T-helper 2 cell treated with Interferon-gamma antibody and Interleukin-4, amounts not matched to agents 100 ng/mL and 5 ng/mL, for 36 hours (primary cell): Measurements from ENCODE around the gene TMC5. TPM values are rescaled to one million over a fixed set of nuclear protein-coding genes. Genes with fewer than 3 reads are reported as not detected.
"Not testable (repeated sequence)": the region's sequence is repeated elsewhere in the genome, so short reads cannot be mapped to it uniquely, and the experiment has no call there.

Experiments used
- intact Hi-C: fragments of 100-400 bp; cut with micrococcal nuclease; formaldehyde crosslinking; loops from one replicate; pipeline ENCODE4 v1.15.1; 2023
- total RNA-seq: library from RNA; stranded (reverse); gene quantifications from 2 replicates; pipeline ENCODE4 v1.2.3, GENCODE V29; 2022

The TMC5 gene
- total RNA-seq, 1 donor from 2014 or later, result not detected

GRCh38 chr16:19524616-19525384 lies 107.1 kb downstream of the TMC5 start:
- intact Hi-C loops, result loop anchor here (2.0 to 5.0 kb wide), 4 partner anchors 142 to 1218 kb away; partner anchors contain the start of genes SMG1 and THUMPD1

DNA sequence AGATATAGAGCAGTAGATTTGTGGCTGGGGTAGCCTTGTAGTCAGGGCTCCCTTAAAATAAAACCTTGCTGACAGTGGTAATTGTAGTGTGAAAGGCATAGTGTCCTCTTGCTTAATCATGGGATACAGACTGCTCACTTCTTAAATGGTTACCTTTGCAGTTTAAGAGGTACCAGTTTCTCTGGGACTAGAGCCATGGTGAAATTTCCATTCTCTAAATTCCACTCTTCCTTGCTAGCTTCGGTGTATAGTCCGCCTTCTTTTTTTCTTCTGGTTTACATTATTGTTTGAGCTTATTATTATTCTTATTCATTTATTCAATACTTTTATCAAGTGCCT lies 107.7 kb downstream of the TMC5 start:
- intact Hi-C loops, result loop anchor here (2.0 kb wide), 1 partner anchor 409 kb away; no protein-coding TSS in a partner anchor

DNA sequence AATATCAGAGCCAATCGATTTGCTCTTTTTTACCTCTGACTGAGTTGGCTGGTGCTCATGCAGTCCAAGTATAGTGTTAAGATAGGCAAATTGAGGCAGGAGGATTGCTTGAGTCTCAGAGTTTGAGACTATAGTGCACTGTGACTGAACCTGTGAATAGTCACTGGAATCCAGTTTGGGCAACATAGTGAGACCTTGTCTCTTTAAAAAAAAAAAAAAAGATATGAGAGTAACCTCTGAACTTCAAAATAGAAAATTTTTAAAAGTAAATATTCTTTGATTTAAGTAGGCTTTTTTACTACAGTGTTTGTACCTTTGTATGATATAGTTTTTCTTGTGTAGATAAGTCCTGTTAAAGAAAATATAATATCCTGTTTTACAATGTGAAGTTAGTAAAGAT lies 109.5 kb downstream of the TMC5 start:
- intact Hi-C loops, result no loop called here

- intact Hi-C loops, result no loop called here
Observed at GRCh38 chr16:19528666-19529065, 111.0 kb downstream of the TMC5 start.

GRCh38 chr16:19532601-19533000 lies 114.9 kb downstream of the TMC5 start:
- intact Hi-C loops, result no loop called here

DNA sequence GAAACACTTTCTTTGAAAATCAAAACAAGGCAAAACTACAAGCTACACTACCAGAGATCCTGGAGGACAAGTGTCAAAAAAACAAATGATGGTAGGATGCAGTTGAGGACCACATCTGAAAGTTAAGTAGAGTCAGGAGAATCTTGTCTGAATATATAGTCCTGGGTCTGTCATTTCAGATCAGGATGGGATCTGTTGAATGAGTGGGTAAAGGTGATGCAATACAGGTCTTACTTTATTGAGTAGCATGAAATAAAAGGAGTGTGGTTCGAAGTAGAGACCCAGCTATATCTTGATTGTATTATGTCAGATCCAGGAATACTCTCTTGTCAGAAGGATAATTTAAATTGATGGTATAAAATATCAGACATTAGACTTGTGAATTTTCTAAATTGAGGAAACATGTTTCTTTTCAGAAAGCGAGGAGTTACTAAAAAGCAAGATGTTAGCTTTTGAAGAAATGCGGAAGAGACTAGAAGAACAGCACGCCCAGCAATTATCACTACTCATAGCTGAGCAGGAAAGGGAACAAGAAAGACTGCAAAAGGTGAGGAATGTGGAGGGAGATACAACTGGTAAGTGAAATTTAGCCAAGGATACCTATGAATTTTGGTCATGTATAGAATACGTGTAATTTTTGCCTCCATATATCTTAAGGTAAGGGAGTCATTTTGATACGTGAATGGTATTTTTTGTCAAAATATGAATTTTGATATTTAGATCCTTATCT lies 122.7 kb downstream of the TMC5 start:
- intact Hi-C loops, result no loop called here

DNA sequence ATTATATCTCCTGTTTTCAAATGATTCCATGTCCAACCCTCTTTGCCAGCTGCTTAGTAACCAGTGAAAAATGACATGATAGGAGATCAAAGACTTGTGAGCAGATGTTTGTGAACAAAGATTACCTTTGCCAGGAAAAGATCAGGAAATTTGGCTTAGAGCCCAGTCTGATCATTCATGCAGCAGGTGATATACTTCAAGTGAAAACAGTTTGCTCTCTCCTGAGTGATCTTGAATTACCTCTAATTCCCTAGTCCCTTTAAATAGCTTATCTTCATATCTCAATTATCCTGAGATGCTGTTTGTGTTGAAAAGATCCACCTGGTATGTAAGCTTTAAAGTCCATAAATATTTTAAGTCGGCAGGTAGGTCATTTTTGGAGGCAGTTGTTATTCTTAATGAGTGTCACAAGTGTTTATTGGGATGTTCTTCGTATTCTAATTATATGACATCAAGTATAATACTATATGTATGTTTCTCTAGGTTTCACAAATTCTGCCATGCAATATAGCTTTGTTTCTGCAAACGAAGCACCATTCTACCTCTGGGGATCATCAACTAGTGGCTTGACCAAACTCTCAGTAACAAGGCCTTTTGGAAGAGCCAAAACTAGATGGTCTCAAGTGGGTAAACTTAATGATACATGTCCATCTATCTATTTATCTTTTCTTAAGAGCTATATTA lies 124.6 kb downstream of the TMC5 start:
- intact Hi-C loops, result no loop called here

- intact Hi-C loops, result not testable (repeated sequence)
Observed at GRCh38 chr16:19543278-19543996, 125.8 kb downstream of the TMC5 start.

GRCh38 chr16:19548144-19548543 lies 130.5 kb downstream of the TMC5 start:
- intact Hi-C loops, result no loop called here

Other genes with a start within 250 kb of the TMC5 start
- gene SYT17, start 249.6 kb upstream of the TMC5 start, total RNA-seq, result not detected in 2 replicates
- gene CLEC19A, start 132.2 kb upstream of the TMC5 start, total RNA-seq, result not detected in 2 replicates
- 26.5 and 27.5 TPM in 2 replicates for gene GDE1, start 104.2 kb downstream of the TMC5 start, total RNA-seq
- gene CCP110, start 106.1 kb downstream of the TMC5 start, total RNA-seq, result 35.0 and 39.6 TPM in 2 replicates
- 53.8 and 59.5 TPM in 2 replicates for gene VPS35L, start 137.8 kb downstream of the TMC5 start, total RNA-seq